ENCODE measurements around the gene TIMP3. TPM values are rescaled to one million over a fixed set of nuclear protein-coding genes. Genes with fewer than 3 reads are reported as not detected.

Gene TIMP3
- polyA plus RNA-seq, 3 donors: not detected

- H3K9me3 ChIP-seq (replicated peaks in 1 of 2; ENCODE audit: control insufficient read depth in 1 of 2, insufficient read depth in 1 of 2, low read length in 2 of 2): peaks cover 0 to 18% of the 10 kb centered on the region in 2 donors
Measured at GRCh38 chr22:32803738-32804435, 2.4 kb downstream of the TIMP3 start.

More at GRCh38 chr22:32803738-32804435, 2.4 kb downstream of the TIMP3 start:
- Mint-ChIP-seq H3K27ac (no peak overlapping the region), H3K27me3 (ENCODE audit: low read depth in 3 of 3) (peaks cover 46 to 51% (median 50%) of the 10 kb centered on the region in 3 donors), H3K4me3 (peak overlapping the region in 1 of 2 donors; percentile 48), H3K36me3 (peaks cover 0 to 3% of the 10 kb centered on the region in 2 donors), H3K4me1 (peaks cover 9% of the 10 kb centered on the region), H3K9me3 (peaks cover 0 to 6% (median 0%) of the 10 kb centered on the region in 7 donors)
- Histone ChIP-seq H3K4me2 (replicated peaks; ENCODE audit: extremely low read depth, low read length, poor library complexity, severe bottlenecking) (no peak overlapping the region), H3K79me2 (ENCODE audit: insufficient read depth, low read length) (no peaks in the 10 kb centered on the region), H2AFZ (ENCODE audit: insufficient read depth, low read depth, low read length, poor library complexity, severe bottlenecking) (no peak overlapping the region), H3K9ac (ENCODE audit: insufficient read depth, low read length, poor library complexity, severe bottlenecking) (no peak overlapping the region), H3K36me3 (replicated peaks in 1 of 2; ENCODE audit: control insufficient read depth in 1 of 2, insufficient read depth in 2 of 2, low read length in 2 of 2) (no peaks in the 10 kb centered on the region), H3K27ac (ENCODE audit: low read depth in 1 of 2, low read length in 2 of 2) (no peak overlapping the region), H3K4me1 (ENCODE audit: control insufficient read depth in 1 of 2, insufficient read depth in 2 of 2, low read length in 2 of 2) (no peaks in the 10 kb centered on the region), H3K27me3 (ENCODE audit: control insufficient read depth in 2 of 2, insufficient read depth in 2 of 2, low read length in 2 of 2) (peaks cover 25 to 44% of the 10 kb centered on the region in 2 donors), H3K4me3 (replicated peaks in 1 of 3; ENCODE audit: low read depth in 2 of 3, low read length in 3 of 3) (no peak overlapping the region), H4K20me1 (ENCODE audit: insufficient read depth, low read length) (no peaks in the 10 kb centered on the region)
- no peak for DNase-seq
- TF ChIP-seq CTCF (IDR thresholded peaks at IDR 0.05): no peak
- 88% methylated on average over 6 of the region's 13 CpGs for WGBS (ENCODE audit: insufficient coverage)
- intact Hi-C loops (cut with micrococcal nuclease): no loop called here
